Neutrophil (primary cell): ENCODE data around the gene PTOV1.

Source experiments
- H3K27ac ChIP-seq: fragments of 200-600 bp; sonication (generic); 2 replicates; pipeline ENCODE4 v1.5.1; 2016; ENCODE audit warnings: mild to moderate bottlenecking, moderate library complexity
- H3K27me3 ChIP-seq: fragments of 200-600 bp; sonication (generic); 2 replicates; pipeline ENCODE4 v1.6.0; 2016; ENCODE audit warnings: mild to moderate bottlenecking
- H3K36me3 ChIP-seq: fragments of 200-600 bp; sonication (generic); 2 replicates; pipeline ENCODE4 v1.5.1; 2017
- H3K4me1 ChIP-seq, 2 experiments: fragments of 200-600 bp in 1 of 2; sonication (generic) in 1 of 2; 1 replicate in 1 of 2; 2 replicates in 1 of 2; pipeline versions ENCODE4 v1.5.1 to v1.6.1; 2013 to 2016; ENCODE audit warnings: low read depth in 1 of 2, low read length in 1 of 2, mild to moderate bottlenecking in 1 of 2, moderate library complexity in 1 of 2; ENCODE audit not compliant: control insufficient read depth in 1 of 2, insufficient read depth in 1 of 2
- H3K4me3 ChIP-seq, 2 experiments: fragments of 200-600 bp in 1 of 2; sonication (generic) in 1 of 2; 1 replicate in 1 of 2; 2 replicates in 1 of 2; pipeline ENCODE4 v1.5.1; 2013 to 2016; ENCODE audit warnings: low read depth in 1 of 2, low read length in 1 of 2, mild to moderate bottlenecking in 1 of 2, moderate library complexity in 1 of 2
- H3K9me3 ChIP-seq: fragments of 200-600 bp; sonication (generic); 2 replicates; pipeline ENCODE4 v1.5.1; 2016
- TF ChIP-seq, protein P1 (sequence below): fragments of 200-600 bp; sonication (generic); IDR thresholded peaks from 2 replicates; pipeline ENCODE4 v1.5.1; 2016; ENCODE audit warnings: antibody characterized with exemption

Gene PTOV1

DNA sequence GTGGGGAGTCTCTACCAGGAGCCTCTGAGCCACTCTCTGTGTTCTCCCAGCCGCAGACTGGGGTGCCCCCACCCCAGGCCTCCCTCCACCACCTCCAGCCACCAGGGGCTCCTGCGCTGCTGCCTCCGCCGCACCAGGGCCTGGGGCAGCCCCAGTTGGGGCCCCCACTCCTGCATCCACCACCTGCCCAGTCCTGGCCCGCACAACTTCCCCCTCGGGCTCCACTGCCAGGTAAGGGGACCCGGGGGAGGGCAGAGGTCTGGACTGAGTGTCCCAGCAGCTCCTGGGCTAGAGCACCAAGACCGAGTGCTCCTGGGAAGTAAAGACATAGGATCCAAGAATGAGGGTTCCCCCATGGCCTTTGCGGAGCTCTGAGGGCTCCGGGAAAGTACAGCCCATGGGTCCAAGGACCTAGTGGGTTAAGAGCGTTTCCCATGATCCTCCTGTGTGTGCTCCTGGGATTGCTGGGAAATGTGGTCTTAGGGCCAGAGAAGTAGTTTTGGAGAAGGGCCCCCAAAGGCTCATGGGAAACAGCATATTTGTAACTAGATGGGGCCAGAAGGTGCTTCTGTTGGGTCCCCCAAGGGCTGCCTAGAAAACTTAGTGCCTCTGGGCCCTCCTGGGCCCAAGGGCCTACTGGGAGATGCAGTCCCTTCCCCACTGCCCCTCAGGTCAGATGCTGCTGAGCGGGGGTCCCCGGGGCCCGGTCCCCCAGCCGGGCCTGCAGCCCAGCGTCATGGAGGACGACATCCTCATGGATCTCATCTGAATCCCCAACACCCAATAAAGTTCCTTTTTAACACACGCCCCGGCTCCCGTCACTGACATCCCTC, 14.6 kb upstream of the PTOV1 start:
- H3K4me3 ChIP-seq: no peak overlapping the region
- TF ChIP-seq, protein P1, sequence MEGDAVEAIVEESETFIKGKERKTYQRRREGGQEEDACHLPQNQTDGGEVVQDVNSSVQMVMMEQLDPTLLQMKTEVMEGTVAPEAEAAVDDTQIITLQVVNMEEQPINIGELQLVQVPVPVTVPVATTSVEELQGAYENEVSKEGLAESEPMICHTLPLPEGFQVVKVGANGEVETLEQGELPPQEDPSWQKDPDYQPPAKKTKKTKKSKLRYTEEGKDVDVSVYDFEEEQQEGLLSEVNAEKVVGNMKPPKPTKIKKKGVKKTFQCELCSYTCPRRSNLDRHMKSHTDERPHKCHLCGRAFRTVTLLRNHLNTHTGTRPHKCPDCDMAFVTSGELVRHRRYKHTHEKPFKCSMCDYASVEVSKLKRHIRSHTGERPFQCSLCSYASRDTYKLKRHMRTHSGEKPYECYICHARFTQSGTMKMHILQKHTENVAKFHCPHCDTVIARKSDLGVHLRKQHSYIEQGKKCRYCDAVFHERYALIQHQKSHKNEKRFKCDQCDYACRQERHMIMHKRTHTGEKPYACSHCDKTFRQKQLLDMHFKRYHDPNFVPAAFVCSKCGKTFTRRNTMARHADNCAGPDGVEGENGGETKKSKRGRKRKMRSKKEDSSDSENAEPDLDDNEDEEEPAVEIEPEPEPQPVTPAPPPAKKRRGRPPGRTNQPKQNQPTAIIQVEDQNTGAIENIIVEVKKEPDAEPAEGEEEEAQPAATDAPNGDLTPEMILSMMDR: no peak
- no peaks in the 10 kb centered on the region for H3K9me3 ChIP-seq
- no peak overlapping the region for H3K27ac ChIP-seq
- no peaks in the 10 kb centered on the region for H3K27me3 ChIP-seq
- peaks cover 20% of the 10 kb centered on the region in 2 experiments for H3K4me1 ChIP-seq
- peaks cover 96% of the 10 kb centered on the region for H3K36me3 ChIP-seq

DNA sequence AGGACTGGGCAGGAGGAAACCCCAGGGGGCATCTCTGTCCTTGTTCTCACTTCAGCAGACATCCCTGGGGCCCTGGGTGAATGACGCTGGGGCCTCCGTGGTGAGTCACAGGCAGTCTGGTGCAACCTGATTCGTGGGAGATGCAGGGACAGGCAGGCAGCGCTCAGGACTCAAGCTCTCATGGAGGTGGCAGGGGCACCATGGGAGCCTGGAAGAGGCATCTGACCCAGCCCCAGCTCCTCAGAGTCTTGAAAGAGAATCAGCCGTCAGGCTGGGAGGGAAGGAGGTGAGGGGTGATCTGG, 14.0 kb upstream of the PTOV1 start:
- peaks cover 14 to 15% of the 10 kb centered on the region in 2 experiments for H3K4me1 ChIP-seq
- no peak overlapping the region for H3K4me3 ChIP-seq
- TF ChIP-seq, protein P1: no peak
- no peaks in the 10 kb centered on the region for H3K9me3 ChIP-seq
- H3K27ac ChIP-seq: no peak overlapping the region
- peaks cover 90% of the 10 kb centered on the region for H3K36me3 ChIP-seq
- H3K27me3 ChIP-seq: no peaks in the 10 kb centered on the region

DNA sequence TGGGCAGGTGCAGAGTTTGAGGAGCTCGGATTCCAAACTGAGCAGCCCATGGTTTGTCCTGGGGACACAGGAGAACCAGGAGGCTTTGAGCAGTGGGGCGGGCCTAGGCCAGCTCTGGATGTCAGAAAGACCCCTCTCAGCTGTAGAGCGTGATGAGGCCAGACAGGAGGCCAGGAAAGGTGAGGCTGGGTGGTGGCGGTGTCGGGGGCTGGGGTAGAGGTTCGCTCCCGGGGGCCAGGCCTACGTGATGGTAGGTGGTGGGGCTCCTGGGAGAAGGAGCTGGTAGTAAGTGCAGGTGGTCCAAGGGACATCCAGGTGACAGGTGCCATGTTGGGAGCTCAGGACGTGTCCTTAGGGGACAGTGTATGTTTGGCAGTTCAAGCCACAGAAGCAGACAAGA, 13.5 kb upstream of the PTOV1 start:
- no peak overlapping the region for H3K4me3 ChIP-seq
- H3K9me3 ChIP-seq: no peaks in the 10 kb centered on the region
- no peaks in the 10 kb centered on the region for H3K27me3 ChIP-seq
- H3K27ac ChIP-seq: no peak overlapping the region
- H3K4me1 ChIP-seq: peaks cover 9 to 10% of the 10 kb centered on the region in 2 experiments
- peaks cover 86% of the 10 kb centered on the region for H3K36me3 ChIP-seq
- TF ChIP-seq, protein P1: no peak

DNA sequence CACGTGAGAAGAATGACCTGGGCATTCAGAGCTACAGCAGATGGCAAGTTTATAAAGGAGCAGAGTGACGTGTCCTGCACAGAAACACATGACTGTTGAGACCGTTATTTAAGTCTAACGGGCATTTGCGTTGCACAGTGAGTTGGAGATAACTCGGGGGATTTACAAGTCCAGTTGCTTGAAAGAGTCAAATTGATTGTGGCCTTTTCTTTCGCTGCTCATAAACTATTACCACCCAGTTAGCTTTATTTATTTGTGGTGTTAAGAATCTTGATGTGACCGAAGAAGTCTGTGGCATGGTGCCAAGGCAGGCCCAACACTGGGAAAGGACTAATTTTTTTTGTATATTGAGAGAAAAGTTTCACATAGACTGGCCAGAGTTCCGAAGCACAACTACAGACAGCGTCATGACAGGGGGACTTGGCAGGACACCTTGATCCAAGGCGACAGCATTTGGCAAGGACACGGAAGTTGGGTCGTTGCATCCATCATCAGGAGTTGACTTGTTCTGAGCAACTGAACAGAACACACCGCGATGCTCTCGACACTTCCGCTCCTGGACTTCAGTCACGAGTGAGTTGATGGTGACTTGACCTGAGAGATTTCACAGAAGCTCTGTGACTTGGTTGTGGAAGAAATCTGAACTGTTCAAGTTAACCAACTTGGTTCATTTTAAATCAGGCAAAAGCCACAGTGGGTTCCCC, 11.9 kb upstream of the PTOV1 start:
- peaks cover 2 to 3% of the 10 kb centered on the region in 2 experiments for H3K4me1 ChIP-seq
- no peak overlapping the region for H3K4me3 ChIP-seq
- H3K9me3 ChIP-seq: no peaks in the 10 kb centered on the region
- no peaks in the 10 kb centered on the region for H3K27me3 ChIP-seq
- H3K36me3 ChIP-seq: peaks cover 71% of the 10 kb centered on the region
- peak overlapping the region; percentile 7 for H3K27ac ChIP-seq
- TF ChIP-seq, protein P1: no peak

DNA sequence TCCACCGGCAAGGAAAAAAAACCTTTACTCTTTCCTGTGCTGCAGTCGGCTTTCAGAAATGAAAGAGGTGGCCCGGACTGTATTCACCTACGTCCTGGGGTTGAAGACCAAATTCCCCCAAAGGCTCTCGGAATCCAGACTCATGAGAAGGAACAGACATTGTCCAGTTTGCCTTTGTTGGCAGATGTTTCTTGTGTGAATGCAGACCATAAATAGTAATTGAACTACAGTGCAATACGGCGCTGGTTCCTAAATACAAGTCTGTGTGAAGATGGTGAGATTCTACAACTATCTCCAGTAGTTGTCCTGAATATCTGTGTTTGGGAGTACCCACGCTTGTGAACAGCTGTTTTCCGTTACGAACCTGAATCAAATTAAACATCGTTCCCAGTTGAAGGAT, 11.2 kb upstream of the PTOV1 start:
- Histone ChIP-seq H3K4me3 (no peak overlapping the region), H3K9me3 (no peaks in the 10 kb centered on the region), H3K27me3 (no peaks in the 10 kb centered on the region), H3K36me3 (peaks cover 64% of the 10 kb centered on the region), H3K4me1 (peaks cover 9% of the 10 kb centered on the region in 2 experiments), H3K27ac (peak overlapping the region; percentile 7)
- TF ChIP-seq, protein P1: no peak
